ENCODE data around the gene CXCR3.

DNA sequence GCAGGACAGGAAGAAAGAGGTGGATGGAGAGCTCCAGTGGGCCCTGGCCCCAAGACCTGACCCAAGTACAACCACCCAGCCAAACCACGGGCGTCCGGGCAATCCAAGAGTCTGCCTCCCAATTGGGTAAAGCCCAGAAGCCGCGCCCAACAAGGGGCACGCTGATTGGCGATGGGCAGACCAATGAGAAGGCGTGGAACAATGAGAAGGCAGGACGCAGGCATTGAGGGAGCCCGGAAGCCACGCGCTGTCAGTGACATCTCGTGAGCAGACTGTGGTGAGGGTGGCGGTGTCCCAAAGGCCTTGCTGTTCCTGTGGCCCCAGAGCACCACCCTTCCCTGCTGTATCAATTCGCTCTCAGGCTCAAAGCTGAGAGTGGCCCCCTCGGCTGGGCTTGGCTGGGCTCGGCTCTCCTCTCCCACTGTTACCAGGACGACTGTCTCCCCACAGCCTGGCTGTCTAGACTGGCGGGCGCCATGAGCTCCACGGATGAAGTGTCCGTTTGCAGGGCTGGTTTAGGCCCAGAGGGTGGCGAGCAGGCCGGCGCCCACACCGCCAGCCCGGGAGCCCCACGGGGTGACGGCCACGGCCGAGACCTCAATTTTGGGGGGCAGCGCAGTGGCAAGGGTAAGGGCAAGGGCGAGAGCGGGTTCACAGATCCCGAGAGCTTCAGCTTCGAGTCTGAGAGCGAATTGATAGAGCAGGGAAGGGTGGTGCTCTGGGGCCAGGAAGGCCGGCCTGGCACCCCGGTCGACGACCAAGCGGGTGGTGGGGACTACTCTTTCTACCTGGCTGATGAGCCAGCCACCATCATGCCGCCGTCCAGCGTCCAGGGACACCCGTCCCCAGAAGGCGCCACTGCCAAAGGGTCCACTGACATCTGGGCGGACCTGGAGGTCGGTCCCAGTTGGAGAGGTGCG lies 49.3 kb upstream of the CXCR3 start, which contains the start of gene LOC101059915:
- no peak for TF ChIP-seq EP300 (IDR thresholded peaks at IDR 0.05; ENCODE audit: low read depth)
- TF ChIP-seq, protein P1, sequence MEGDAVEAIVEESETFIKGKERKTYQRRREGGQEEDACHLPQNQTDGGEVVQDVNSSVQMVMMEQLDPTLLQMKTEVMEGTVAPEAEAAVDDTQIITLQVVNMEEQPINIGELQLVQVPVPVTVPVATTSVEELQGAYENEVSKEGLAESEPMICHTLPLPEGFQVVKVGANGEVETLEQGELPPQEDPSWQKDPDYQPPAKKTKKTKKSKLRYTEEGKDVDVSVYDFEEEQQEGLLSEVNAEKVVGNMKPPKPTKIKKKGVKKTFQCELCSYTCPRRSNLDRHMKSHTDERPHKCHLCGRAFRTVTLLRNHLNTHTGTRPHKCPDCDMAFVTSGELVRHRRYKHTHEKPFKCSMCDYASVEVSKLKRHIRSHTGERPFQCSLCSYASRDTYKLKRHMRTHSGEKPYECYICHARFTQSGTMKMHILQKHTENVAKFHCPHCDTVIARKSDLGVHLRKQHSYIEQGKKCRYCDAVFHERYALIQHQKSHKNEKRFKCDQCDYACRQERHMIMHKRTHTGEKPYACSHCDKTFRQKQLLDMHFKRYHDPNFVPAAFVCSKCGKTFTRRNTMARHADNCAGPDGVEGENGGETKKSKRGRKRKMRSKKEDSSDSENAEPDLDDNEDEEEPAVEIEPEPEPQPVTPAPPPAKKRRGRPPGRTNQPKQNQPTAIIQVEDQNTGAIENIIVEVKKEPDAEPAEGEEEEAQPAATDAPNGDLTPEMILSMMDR (IDR thresholded peaks at IDR 0.05) = no peak

Measured in transverse colon (tissue), 3 donors.